B cell (primary cell): ENCODE results near the gene ECE1. TPM values are rescaled to one million over a fixed set of nuclear protein-coding genes. Genes with fewer than 3 reads are reported as not detected.
A peak's percentile ranks its signal among the peaks of the same experiment; 100 is the strongest.

Experiments used
- ATAC-seq: fragments of 200-7000 bp; cut with Tn5 transposase; one replicate; pipeline ENCODE4 v1.10.0; 2021; ENCODE audit warnings: low read depth, mild to moderate bottlenecking, moderate number of reproducible peaks, moderate library complexity
- CTCF ChIA-PET: fragments of 350-600 bp; sonication (Branson Sonifier 250); formaldehyde crosslinking; loops from one replicate; lab custom pipeline; 2021; ENCODE audit warnings: antibody characterized with exemption, inconsistent platforms; lab: Charles Lee
- POLR2A ChIA-PET: fragments of 350-600 bp; sonication (Branson Sonifier 250); formaldehyde crosslinking; loops from one replicate; lab custom pipeline; 2021; ENCODE audit warnings: antibody characterized with exemption; lab: Charles Lee
- DNase-seq: peaks from one replicate; pipeline ENCODE4 v3.0.0; 2013
- H2AFZ ChIP-seq: 2 replicates; pipeline ENCODE4 v1.6.1; 2012; ENCODE audit warnings: mild to moderate bottlenecking, low read depth, low read length; ENCODE audit not compliant: insufficient read depth, poor library complexity, severe bottlenecking
- H3K27ac ChIP-seq, 2 donors: 1 replicate in 1 of 2; 2 replicates in 1 of 2; pipeline ENCODE4 v1.5.1; 2012 to 2013; ENCODE audit warnings: low read length in 2 of 2, mild to moderate bottlenecking in 2 of 2, moderate library complexity in 1 of 2
- H3K27me3 ChIP-seq, 4 experiments: fragments of 200-600 bp in 1 of 4; sonication (generic) in 1 of 4; replicated peaks in 1 of 4; 1 replicate in 2 of 4; 2 replicates in 2 of 4; pipeline versions ENCODE4 v1.6.1 to v1.7.0; 2013 to 2016; ENCODE audit warnings: low read length in 3 of 4, mild to moderate bottlenecking in 2 of 4, mixed read lengths in 1 of 4, moderate library complexity in 1 of 4; ENCODE audit not compliant: insufficient read depth in 4 of 4, control insufficient read depth in 3 of 4; ENCODE audit errors: control extremely low read depth in 1 of 4
- H3K36me3 ChIP-seq, 2 experiments: replicated peaks in 1 of 2; 1 replicate in 1 of 2; 2 replicates in 1 of 2; pipeline versions ENCODE4 v1.6.1 to v1.7.1; 2013; ENCODE audit warnings: low read length in 1 of 2; ENCODE audit not compliant: insufficient read depth in 2 of 2, control insufficient read depth in 1 of 2; ENCODE audit errors: control extremely low read depth in 1 of 2, extremely low read depth in 1 of 2
- H3K4me1 ChIP-seq, 2 donors: fragments of 200-600 bp in 1 of 2; sonication (generic) in 1 of 2; 1 replicate in 1 of 2; 2 replicates in 1 of 2; pipeline versions ENCODE4 v1.5.1 to v1.6.1; 2013 to 2017; ENCODE audit warnings: low read length in 2 of 2; ENCODE audit not compliant: control insufficient read depth in 2 of 2, insufficient read depth in 2 of 2
- H3K4me2 ChIP-seq: replicated peaks from 2 replicates; pipeline ENCODE3; 2012; ENCODE audit warnings: mild to moderate bottlenecking, low read depth, low read length; ENCODE audit not compliant: poor library complexity, severe bottlenecking
- H3K4me3 ChIP-seq, 5 experiments: fragments of 200-600 bp in 1 of 5; sonication (generic) in 1 of 5; 1 replicate in 3 of 5; 2 replicates in 2 of 5; pipeline versions ENCODE4 v1.5.1 to v1.7.0; 2011 to 2016; ENCODE audit warnings: low read length in 4 of 5, mild to moderate bottlenecking in 4 of 5, low read depth in 2 of 5, control low read depth in 1 of 5, moderate library complexity in 1 of 5; ENCODE audit not compliant: insufficient read depth in 1 of 5; ENCODE audit errors: control extremely low read depth in 1 of 5, extremely low read depth in 1 of 5
- H3K79me2 ChIP-seq: fragments of 200-600 bp; sonication (generic); one replicate; pipeline ENCODE4 v1.6.0; 2016; ENCODE audit warnings: low read length; ENCODE audit not compliant: control insufficient read depth, insufficient read depth
- H3K9ac ChIP-seq: fragments of 200-600 bp; sonication (generic); 2 replicates; pipeline ENCODE4 v1.6.1; 2017; ENCODE audit warnings: mild to moderate bottlenecking, low read length, moderate library complexity
- H3K9me3 ChIP-seq, 3 donors: one replicate each; pipeline versions ENCODE4 v1.6.1 to v1.7.1; 2013; ENCODE audit warnings: low read length in 2 of 3; ENCODE audit not compliant: control insufficient read depth in 2 of 3, insufficient read depth in 1 of 3; ENCODE audit errors: control extremely low read depth in 1 of 3
- H4K20me1 ChIP-seq: 2 replicates; pipeline ENCODE4 v1.6.0; 2012; ENCODE audit warnings: mild to moderate bottlenecking, low read length; ENCODE audit not compliant: insufficient read depth, control insufficient read depth, poor library complexity, severe bottlenecking
- H3K27ac Mint-ChIP-seq: one replicate; pipeline ENCODE4 v1.8.0; 2021; ENCODE audit warnings: mixed read lengths
- H3K27me3 Mint-ChIP-seq: one replicate; pipeline ENCODE4 v1.8.0; 2021; ENCODE audit warnings: mixed read lengths
- H3K4me1 Mint-ChIP-seq: one replicate; pipeline ENCODE4 v1.8.0; 2021; ENCODE audit warnings: mixed read lengths
- H3K4me3 Mint-ChIP-seq: one replicate; pipeline ENCODE4 v1.8.0; 2021; ENCODE audit warnings: mixed read lengths
- H3K9me3 Mint-ChIP-seq: one replicate; pipeline ENCODE4 v1.8.0; 2022; ENCODE audit warnings: mixed read lengths; ENCODE audit not compliant: insufficient read depth
- CTCF ChIP-seq: fragments of 200-600 bp; IDR thresholded peaks from one replicate; pipeline ENCODE4 v1.8.0; 2022; ENCODE audit warnings: antibody characterized with exemption, mild to moderate bottlenecking
- EZH2 ChIP-seq: IDR thresholded peaks from 2 replicates; pipeline ENCODE4 v1.6.1; 2012; ENCODE audit warnings: borderline replicate concordance, low read depth, mild to moderate bottlenecking, moderate library complexity, low read length; ENCODE audit not compliant: insufficient read depth, poor library complexity, severe bottlenecking
- WGBS: methylation state at CpG from one replicate; pipeline ENCODE4 v1.1.5; 2013; ENCODE audit warnings: missing lambda C conversion rate; ENCODE audit not compliant: insufficient coverage; 5-methylcytosine and 5-hydroxymethylcytosine counted together
- intact Hi-C: fragments of 100-400 bp; cut with micrococcal nuclease; formaldehyde crosslinking; loops from one replicate; pipeline ENCODE4 v1.10.0; 2022
- polyA plus RNA-seq: library from polyadenylated mRNA; depleted of rRNA; stranded (reverse); fragments of >200 nt; gene quantifications from 2 replicates; pipeline ENCODE4 v1.2.3, GENCODE V29; 2012
- total RNA-seq, 2 donors: library from RNA; stranded (reverse); fragments of 120-200 nt in 1 of 2; gene quantifications; 1 replicate in 1 of 2; 2 replicates in 1 of 2; pipeline versions ENCODE4 v1.2.3 to v1.2.4, GENCODE V29; 2013 to 2022

The ECE1 gene
- total and polyA plus RNA-seq, 2 donors (not counting 1 experiment from before 2014, with no cell fraction given), result 46.7 to 133 TPM

- Histone ChIP-seq H3K4me1 (no peaks in the 10 kb centered on the region), H3K9me3 (no peaks in the 10 kb centered on the region), H4K20me1 (no peaks in the 10 kb centered on the region), H3K27ac (no peak overlapping the region), H3K36me3 (peaks cover 9 to 75% of the 10 kb centered on the region in 2 experiments), H3K27me3 (no peaks in the 10 kb centered on the region), H3K79me2 (no peaks in the 10 kb centered on the region), H3K4me3 (no peak overlapping the region), H2AFZ (no peak overlapping the region), H3K9ac (no peak overlapping the region), H3K4me2 (no peak overlapping the region)
- WGBS, result 98% methylated on average over 33 of the region's 33 CpGs
- no peak for TF ChIP-seq EZH2
- TF ChIP-seq CTCF, result no peak
- Mint-ChIP-seq H3K4me1 (no peaks in the 10 kb centered on the region), H3K27ac (peak overlapping the region; percentile 20), H3K27me3 (no peaks in the 10 kb centered on the region), H3K4me3 (no peak overlapping the region), H3K9me3 (no peaks in the 10 kb centered on the region)
- CTCF ChIA-PET, result interaction anchor here (1.2 to 2.8 kb wide), 4 partner anchors 7 to 143 kb away, joined by 3 to 14 read pairs (median 6); no protein-coding TSS in a partner anchor
- intact Hi-C loops, result no loop called here
- no peak for DNase-seq
- POLR2A ChIA-PET, result interaction anchor here (0.5 kb wide), 1 partner anchor 39 kb away, joined by 6 read pairs; no protein-coding TSS in a partner anchor
- ATAC-seq, result no peak
Observed at GRCh38 chr1:21225065-21225464, 65.2 kb downstream of the ECE1 start.

- DNase-seq, result no peak
- 96% methylated on average over 7 of the region's 7 CpGs for WGBS
- peaks cover 3 to 66% of the 10 kb centered on the region in 2 experiments for H3K36me3 ChIP-seq
Observed at GRCh38 chr1:21220815-21221214, 69.4 kb downstream of the ECE1 start.

More at GRCh38 chr1:21220815-21221214, 69.4 kb downstream of the ECE1 start:
- Histone ChIP-seq H3K27me3 (no peaks in the 10 kb centered on the region), H3K27ac (no peak overlapping the region), H3K79me2 (no peaks in the 10 kb centered on the region), H4K20me1 (peaks cover 12% of the 10 kb centered on the region), H3K4me3 (no peak overlapping the region), H2AFZ (no peak overlapping the region), H3K4me1 (no peaks in the 10 kb centered on the region), H3K9me3 (no peaks in the 10 kb centered on the region), H3K4me2 (no peak overlapping the region), H3K9ac (no peak overlapping the region)
- ChIA-PET POLR2A (interaction anchor here (0.6 kb wide), 1 partner anchor 137 kb away, joined by 14 read pairs; no protein-coding TSS in a partner anchor), CTCF (interaction anchor here (1.5 kb wide), 1 partner anchor 34 kb away, joined by 4 read pairs; no protein-coding TSS in a partner anchor)
- H3K27ac Mint-ChIP-seq, result no peak overlapping the region
- intact Hi-C loops, result no loop called here
- H3K4me3 Mint-ChIP-seq, result no peak overlapping the region
- peaks cover 5% of the 10 kb centered on the region for H3K4me1 Mint-ChIP-seq
- no peaks in the 10 kb centered on the region for H3K27me3 Mint-ChIP-seq
- ATAC-seq, result no peak
- H3K9me3 Mint-ChIP-seq, result no peaks in the 10 kb centered on the region
- TF ChIP-seq EZH2, result no peak
- TF ChIP-seq CTCF, result no peak
